HCT116 (cell line): Measurements from ENCODE around the gene CAPN15. TPM values are rescaled to one million over a fixed set of nuclear protein-coding genes. Genes with fewer than 3 reads are reported as not detected.

Experiments
- ATAC-seq: fragments of 200-7000 bp; cut with Tn5 transposase; 2 replicates; pipeline ENCODE4 v1.9.1; 2020; ENCODE audit warnings: mild to moderate bottlenecking, moderate library complexity
- BruUV-seq: library from RNA; stranded (reverse); fragments of 400-500 nt; replicated peaks from 2 replicates; lab custom pipeline; 2021; lab: Mats Ljungman, UMichigan
- CTCF ChIA-PET: fragments of 300-600 bp; sonication (Branson Sonifier 250); formaldehyde crosslinking; loops from one replicate; lab custom pipeline; 2021; ENCODE audit warnings: antibody characterized with exemption; lab: Charles Lee
- POLR2A ChIA-PET: fragments of 300-600, 350-600 bp; sonication (Branson Sonifier 250); formaldehyde crosslinking; loops from one replicate; lab custom pipeline; 2021; ENCODE audit warnings: antibody characterized with exemption; lab: Charles Lee
- RAD21 ChIA-PET, 2 experiments: fragments of 300-600 bp; sonication (Branson Sonifier 250); formaldehyde crosslinking; loops; one replicate each; lab custom pipeline; 2023; ENCODE audit warnings: low total read pairs in 2 of 2; ENCODE audit not compliant: uncharacterized antibody in 2 of 2, unreplicated experiment in 2 of 2, low non-redundant PET in 1 of 2; lab: Charles Lee
- DNase-seq: peaks from one replicate; pipeline ENCODE4 v3.0.0-alpha.2; 2010; ENCODE audit warnings: low read depth, low spot score
- H2AFZ ChIP-seq: fragments of 200-600 bp; shearing (Covaris generic), sonication (generic); 2 replicates; pipeline ENCODE4 v1.6.1; 2017; ENCODE audit warnings: low read depth, mixed run types, mixed read lengths, antibody characterized with exemption, low read length; ENCODE audit not compliant: poor library complexity, severe bottlenecking
- H3K27ac ChIP-seq: 2 replicates; pipeline ENCODE4 v1.5.1; 2012; ENCODE audit warnings: low read depth, low read length
- H3K27me3 ChIP-seq: fragments of 200-600 bp; sonication (generic); 2 replicates; pipeline ENCODE4 v1.6.1; 2016; ENCODE audit warnings: mixed run types, low read length, mixed read lengths; ENCODE audit not compliant: insufficient read depth
- H3K36me3 ChIP-seq, 2 experiments: fragments of 200-500 bp in 1 of 2; fragments of 200-600 bp in 1 of 2; sonication (Bioruptor generic) in 1 of 2; sonication (generic) in 1 of 2; 2 replicates each; pipeline versions ENCODE4 v1.5.1 to v1.6.1; 2014 to 2016; ENCODE audit warnings: low read length in 2 of 2, inconsistent platforms in 1 of 2, mixed read lengths in 1 of 2, mixed run types in 1 of 2; ENCODE audit not compliant: insufficient read depth in 2 of 2, control insufficient read depth in 1 of 2
- H3K4me1 ChIP-seq, 2 experiments: fragments of 200-600 bp in 1 of 2; sonication (generic) in 1 of 2; 2 replicates each; pipeline versions ENCODE4 v1.5.1 to v1.6.1; 2012 to 2017; ENCODE audit warnings: low read length in 2 of 2, inconsistent platforms in 1 of 2, mild to moderate bottlenecking in 1 of 2, mixed read lengths in 1 of 2, mixed run types in 1 of 2, moderate library complexity in 1 of 2; ENCODE audit not compliant: insufficient read depth in 2 of 2, control insufficient read depth in 1 of 2
- H3K4me2 ChIP-seq: fragments of 200-600 bp; sonication (generic); 2 replicates; pipeline ENCODE4 v1.6.1; 2017; ENCODE audit warnings: mixed run types, low read length, mixed read lengths
- H3K4me3 ChIP-seq, 2 experiments: fragments of 200-600 bp in 1 of 2; sonication (generic) in 1 of 2; replicated peaks in 1 of 2; 2 replicates each; pipeline ENCODE4 v1.5.1; 2011 to 2016; ENCODE audit warnings: low read length in 2 of 2, control low read depth in 1 of 2, low read depth in 1 of 2, mild to moderate bottlenecking in 1 of 2, mixed read lengths in 1 of 2, mixed run types in 1 of 2
- H3K79me2 ChIP-seq: fragments of 200-600 bp; sonication (generic); 2 replicates; pipeline ENCODE4 v1.6.1; 2017; ENCODE audit warnings: mild to moderate bottlenecking, mixed run types, low read length, moderate library complexity, mixed read lengths; ENCODE audit not compliant: insufficient read depth
- H3K9ac ChIP-seq: fragments of 200-600 bp; sonication (generic); 2 replicates; pipeline ENCODE4 v1.6.1; 2016; ENCODE audit warnings: low read length, mixed read lengths
- H3K9me2 ChIP-seq: fragments of 200-600 bp; sonication (generic), shearing (Covaris generic); 2 replicates; pipeline ENCODE4 v1.6.1; 2017; ENCODE audit warnings: mixed run types, mild to moderate bottlenecking, moderate library complexity; ENCODE audit not compliant: insufficient read depth
- H3K9me3 ChIP-seq, 2 experiments: fragments of 200-500 bp in 1 of 2; fragments of 200-600 bp in 1 of 2; sonication (Bioruptor generic) in 1 of 2; sonication (generic) in 1 of 2; 2 replicates each; pipeline ENCODE4 v1.6.1; 2014 to 2017; ENCODE audit warnings: low read length in 2 of 2, mixed read lengths in 2 of 2, inconsistent platforms in 1 of 2, low read depth in 1 of 2, mild to moderate bottlenecking in 1 of 2, mixed run types in 1 of 2, moderate library complexity in 1 of 2; ENCODE audit not compliant: control insufficient read depth in 1 of 2, insufficient read depth in 1 of 2
- H4K20me1 ChIP-seq: fragments of 200-600 bp; sonication (generic), shearing (Covaris generic); 2 replicates; pipeline ENCODE4 v1.6.1; 2017; ENCODE audit warnings: mixed run types, mild to moderate bottlenecking, moderate library complexity; ENCODE audit not compliant: insufficient read depth
- CTCF ChIP-seq, 3 experiments: fragments of 200-600 bp in 1 of 3; sonication (generic) in 1 of 3; IDR thresholded peaks in 2 of 3; conservative IDR thresholded peaks in 1 of 3; 2 replicates each; pipeline ENCODE4 v1.5.1; 2012 to 2017; ENCODE audit warnings: low read depth in 2 of 3, low read length in 2 of 3, antibody characterized with exemption in 1 of 3, borderline replicate concordance in 1 of 3, control low read depth in 1 of 3, mild to moderate bottlenecking in 1 of 3, mixed read lengths in 1 of 3, mixed run types in 1 of 3, moderate library complexity in 1 of 3; ENCODE audit not compliant: insufficient read depth in 1 of 3
- ELF1 ChIP-seq: IDR thresholded peaks from 2 replicates; pipeline ENCODE4 v1.6.1; 2012; ENCODE audit warnings: low read depth, borderline replicate concordance
- FOSL1 ChIP-seq: IDR thresholded peaks from 2 replicates; pipeline ENCODE4 v1.6.1; 2012; ENCODE audit warnings: low read depth
- RAD21 ChIP-seq: IDR thresholded peaks from 2 replicates; pipeline ENCODE4 v1.6.1; 2012; ENCODE audit warnings: low read depth, mild to moderate bottlenecking
- ZFX ChIP-seq: fragments of 450-650 bp; IDR thresholded peaks from 2 replicates; pipeline ENCODE4 v1.6.1; 2017
- intact Hi-C: fragments of 100-400 bp; cut with micrococcal nuclease; formaldehyde crosslinking; loops from 2 replicates; pipeline ENCODE4 v1.10.0; 2022
- total RNA-seq: library from RNA; stranded (reverse); gene quantifications from one replicate; pipeline ENCODE4 v1.2.1, GENCODE V29; 2021; ENCODE audit not compliant: unreplicated experiment

Gene CAPN15
- total RNA-seq, 1 experiment from 2014 or later: 39.0 TPM

GRCh38 chr16:566475-567372, 39.2 kb downstream of the CAPN15 start, which contains the start of gene NHLRC4:
Gene NHLRC4, plus strand, starts transcription at chr16:567005. Its CDS starts 1,043 bp downstream, at chr16:568048.
- CTCF ChIA-PET: interaction anchor here (1.2 kb wide), 1 partner anchor 175 kb away, joined by 3 read pairs; no protein-coding TSS in a partner anchor
- no peak for TF ChIP-seq RAD21
- TF ChIP-seq ZFX: no peak
- TF ChIP-seq ELF1: no peak
- TF ChIP-seq CTCF (IDR thresholded peaks at IDR 0.05 in 2 of 3, conservative IDR thresholded peaks at IDR 0.05 in 1 of 3; ENCODE audit: borderline replicate concordance in 1 of 3, insufficient read depth in 1 of 3, low read depth in 2 of 3, low read length in 2 of 3): no peak
- no peak for TF ChIP-seq FOSL1
- peaks cover 7 to 16% of the 10 kb centered on the region in 2 experiments for H3K4me1 ChIP-seq
- intact Hi-C loops: no loop called here
- RAD21 ChIA-PET: no interaction called here
- ATAC-seq: no peak
- DNase-seq: no peak
- BruUV-seq: no TSS peak
- POLR2A ChIA-PET: no interaction called here
- H3K27ac ChIP-seq: no peak within 1 kb of the TSS
- H3K4me3 ChIP-seq: no peak within 1 kb of the TSS
- H3K9me2 ChIP-seq: no peaks in the 10 kb centered on the region
- H3K4me2 ChIP-seq: no peak within 1 kb of the TSS
- no peaks in the 10 kb centered on the region for H3K9me3 ChIP-seq
- H2AFZ ChIP-seq: no peak within 1 kb of the TSS
- no peak within 1 kb of the TSS for H3K9ac ChIP-seq
- H3K79me2 ChIP-seq: peaks cover 9% of the 10 kb centered on the region; the same call in 1 of the 2 replicates
- no peaks in the 10 kb centered on the region for H3K27me3 ChIP-seq
- no peaks in the 10 kb centered on the region for H3K36me3 ChIP-seq
- H4K20me1 ChIP-seq: no peaks in the 10 kb centered on the region
